ENCODE results near the gene CABLES2. TPM values are rescaled to one million over a fixed set of nuclear protein-coding genes. Genes with fewer than 3 reads are reported as not detected.

The CABLES2 gene
- total RNA-seq, 1 donor from 2014 or later: 4.1 TPM

- Histone ChIP-seq H3K4me3 (no peak overlapping the region), H3K9me3 (no peaks in the 10 kb centered on the region), H3K27ac (no peak overlapping the region), H3K4me1 (no peaks in the 10 kb centered on the region), H3K36me3 (no peaks in the 10 kb centered on the region), H3K27me3 (no peaks in the 10 kb centered on the region)
- intact Hi-C loops (cut with DNase I): no loop called here
- DNase-seq: no peak
- TF ChIP-seq, protein P1, sequence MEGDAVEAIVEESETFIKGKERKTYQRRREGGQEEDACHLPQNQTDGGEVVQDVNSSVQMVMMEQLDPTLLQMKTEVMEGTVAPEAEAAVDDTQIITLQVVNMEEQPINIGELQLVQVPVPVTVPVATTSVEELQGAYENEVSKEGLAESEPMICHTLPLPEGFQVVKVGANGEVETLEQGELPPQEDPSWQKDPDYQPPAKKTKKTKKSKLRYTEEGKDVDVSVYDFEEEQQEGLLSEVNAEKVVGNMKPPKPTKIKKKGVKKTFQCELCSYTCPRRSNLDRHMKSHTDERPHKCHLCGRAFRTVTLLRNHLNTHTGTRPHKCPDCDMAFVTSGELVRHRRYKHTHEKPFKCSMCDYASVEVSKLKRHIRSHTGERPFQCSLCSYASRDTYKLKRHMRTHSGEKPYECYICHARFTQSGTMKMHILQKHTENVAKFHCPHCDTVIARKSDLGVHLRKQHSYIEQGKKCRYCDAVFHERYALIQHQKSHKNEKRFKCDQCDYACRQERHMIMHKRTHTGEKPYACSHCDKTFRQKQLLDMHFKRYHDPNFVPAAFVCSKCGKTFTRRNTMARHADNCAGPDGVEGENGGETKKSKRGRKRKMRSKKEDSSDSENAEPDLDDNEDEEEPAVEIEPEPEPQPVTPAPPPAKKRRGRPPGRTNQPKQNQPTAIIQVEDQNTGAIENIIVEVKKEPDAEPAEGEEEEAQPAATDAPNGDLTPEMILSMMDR (IDR thresholded peaks at IDR 0.05): no peak
- no peak for ATAC-seq
These were observed 14.0 kb upstream of the CABLES2 start for GRCh38 chr20:62420846-62421715.

DNA sequence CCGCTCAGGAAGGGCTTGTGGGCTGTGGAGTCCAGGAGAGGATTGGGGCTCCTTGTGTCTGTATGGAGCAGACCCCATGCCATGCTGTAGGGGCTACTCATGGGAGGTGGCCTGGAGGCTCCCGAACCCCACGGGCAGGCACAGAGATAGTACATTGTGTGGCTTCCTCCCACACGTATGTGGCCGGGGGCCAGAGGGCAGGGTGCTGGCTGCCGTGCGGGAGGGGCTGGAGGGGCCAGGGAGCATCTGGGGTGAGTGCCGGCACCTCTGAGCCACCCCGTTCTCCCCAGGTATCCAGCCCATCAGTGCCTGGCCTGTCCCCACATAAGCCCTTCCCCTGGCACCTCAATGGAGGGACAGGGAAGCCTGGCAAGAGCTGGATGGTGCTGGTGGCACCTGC, 12.7 kb upstream of the CABLES2 start:
- DNase-seq (no peak), ATAC-seq (no peak)
- Histone ChIP-seq H3K27me3 (no peaks in the 10 kb centered on the region), H3K36me3 (no peaks in the 10 kb centered on the region), H3K27ac (no peak overlapping the region), H3K4me3 (no peak overlapping the region), H3K4me1 (no peaks in the 10 kb centered on the region), H3K9me3 (no peaks in the 10 kb centered on the region)
- intact Hi-C loops (cut with DNase I): no loop called here
- TF ChIP-seq, protein P1 (IDR thresholded peaks at IDR 0.05): no peak

GRCh38 chr20:62418709-62419487, 11.8 kb upstream of the CABLES2 start:
- TF ChIP-seq, protein P1 (IDR thresholded peaks at IDR 0.05): no peak
- no peak for ATAC-seq
- Histone ChIP-seq H3K4me3 (no peak overlapping the region), H3K27ac (no peak overlapping the region), H3K4me1 (no peaks in the 10 kb centered on the region), H3K27me3 (no peaks in the 10 kb centered on the region), H3K9me3 (no peaks in the 10 kb centered on the region), H3K36me3 (no peaks in the 10 kb centered on the region)
- DNase-seq: no peak
- intact Hi-C loops (cut with DNase I): no loop called here

DNA sequence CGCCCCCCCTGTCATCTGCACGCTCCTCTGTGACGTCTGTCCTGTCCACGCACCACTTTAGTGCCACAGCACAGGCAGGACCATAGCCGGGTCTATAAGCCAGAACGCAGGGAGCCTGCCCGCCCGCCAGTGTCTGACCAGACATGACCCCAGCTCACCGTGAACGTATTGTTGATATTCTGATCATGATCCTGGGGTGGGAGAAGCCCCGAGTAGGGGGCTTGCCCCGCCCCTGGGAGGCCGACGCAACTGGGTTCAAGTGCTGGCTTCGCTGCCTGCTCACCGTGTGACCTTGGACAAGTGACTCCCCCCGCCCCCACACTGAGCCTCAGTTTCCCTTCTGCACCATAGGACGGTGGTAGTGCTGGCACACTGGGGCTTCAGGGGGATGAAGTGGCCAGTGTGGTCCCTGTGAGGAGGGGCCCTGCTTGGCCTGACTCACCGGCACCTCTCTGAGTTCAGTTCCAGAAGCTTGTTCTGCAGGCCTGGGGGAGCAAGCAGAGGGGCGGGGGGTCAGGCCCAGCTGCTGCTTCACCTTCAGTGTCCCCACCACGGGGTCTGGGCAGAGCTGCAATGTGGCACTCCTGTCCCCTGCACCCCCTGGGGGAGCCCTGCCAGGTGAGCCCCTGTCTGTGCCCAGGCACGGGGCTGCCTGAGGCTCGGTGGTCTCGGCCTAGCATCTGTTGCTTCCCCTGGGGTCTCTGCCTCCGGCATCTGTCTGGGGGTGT, 11.1 kb upstream of the CABLES2 start:
- intact Hi-C loops (cut with DNase I): no loop called here
- H3K27ac ChIP-seq: no peak overlapping the region

More for the DNA sequence above, 11.1 kb upstream of the CABLES2 start:
- no peak for ATAC-seq
- H3K9me3 ChIP-seq: no peaks in the 10 kb centered on the region
- DNase-seq: no peak
- no peak overlapping the region for H3K4me3 ChIP-seq
- no peaks in the 10 kb centered on the region for H3K4me1 ChIP-seq
- TF ChIP-seq, protein P1 (IDR thresholded peaks at IDR 0.05): no peak
- no peaks in the 10 kb centered on the region for H3K36me3 ChIP-seq
- H3K27me3 ChIP-seq: no peaks in the 10 kb centered on the region
